Measurements from ENCODE around the gene PBX3. TPM values are rescaled to one million over a fixed set of nuclear protein-coding genes. Genes with fewer than 3 reads are reported as not detected.

Gene PBX3
- total RNA-seq, 2 donors from 2014 or later, result 71.1 to 91.5 TPM

- H3K36me3 ChIP-seq, result no peaks in the 10 kb centered on the region
- no peak overlapping the region for H3K4me3 ChIP-seq
- peaks cover 8 to 37% of the 10 kb centered on the region in 2 donors for H3K9me3 ChIP-seq
- H3K4me1 ChIP-seq, result no peaks in the 10 kb centered on the region
- DNase-seq (ENCODE audit: low spot score), result no peak
- TF ChIP-seq CTCF (IDR thresholded peaks at IDR 0.05), result no peak
- no peaks in the 10 kb centered on the region for H3K27me3 ChIP-seq
- H3K27ac ChIP-seq, result no peak overlapping the region
Measured at GRCh38 chr9:125979383-125979782, 232.2 kb downstream of the PBX3 start.

GRCh38 chr9:125982798-125983406 lies 235.7 kb downstream of the PBX3 start:
- no peaks in the 10 kb centered on the region for H3K36me3 ChIP-seq
- H3K9me3 ChIP-seq, result peaks cover 8 to 21% of the 10 kb centered on the region in 2 donors
- DNase-seq (ENCODE audit: low spot score), result no peak
- no peak overlapping the region for H3K4me3 ChIP-seq
- H3K27me3 ChIP-seq, result no peaks in the 10 kb centered on the region
- no peaks in the 10 kb centered on the region for H3K4me1 ChIP-seq
- H3K27ac ChIP-seq, result no peak overlapping the region
- no peak for TF ChIP-seq CTCF (IDR thresholded peaks at IDR 0.05)

- H3K9me3 ChIP-seq, result peaks cover 8 to 21% of the 10 kb centered on the region in 2 donors
- no peak overlapping the region for H3K4me3 ChIP-seq
- TF ChIP-seq CTCF (IDR thresholded peaks at IDR 0.05), result no peak
- no peak overlapping the region for H3K27ac ChIP-seq
- H3K4me1 ChIP-seq, result no peaks in the 10 kb centered on the region
- no peaks in the 10 kb centered on the region for H3K27me3 ChIP-seq
- no peaks in the 10 kb centered on the region for H3K36me3 ChIP-seq
- no peak for DNase-seq (ENCODE audit: low spot score)
Measured at GRCh38 chr9:125983681-125984080, 236.5 kb downstream of the PBX3 start.

GRCh38 chr9:125984461-125984860 lies 237.3 kb downstream of the PBX3 start:
- no peaks in the 10 kb centered on the region for H3K36me3 ChIP-seq

GRCh38 chr9:125985142-125985997 lies 238.2 kb downstream of the PBX3 start:
- Histone ChIP-seq H3K27me3 (no peaks in the 10 kb centered on the region), H3K4me1 (no peaks in the 10 kb centered on the region), H3K4me3 (no peak overlapping the region), H3K27ac (no peak overlapping the region), H3K9me3 (peaks cover 2 to 4% of the 10 kb centered on the region in 2 donors), H3K36me3 (no peaks in the 10 kb centered on the region)
- TF ChIP-seq CTCF (IDR thresholded peaks at IDR 0.05), result no peak
- no peak for DNase-seq (ENCODE audit: low spot score)

More at GRCh38 chr9:125984461-125984860, 237.3 kb downstream of the PBX3 start:
- Histone ChIP-seq H3K27ac (no peak overlapping the region), H3K9me3 (peaks cover 8 to 13% of the 10 kb centered on the region in 2 donors), H3K4me3 (no peak overlapping the region), H3K4me1 (no peaks in the 10 kb centered on the region), H3K27me3 (no peaks in the 10 kb centered on the region)
- TF ChIP-seq CTCF (IDR thresholded peaks at IDR 0.05), result no peak
- DNase-seq (ENCODE audit: low spot score), result no peak
